Measurements from ENCODE around the gene ANLN. TPM values are rescaled to one million over a fixed set of nuclear protein-coding genes. Genes with fewer than 3 reads are reported as not detected.

ANLN gene
- total and polyA plus RNA-seq, 3 donors from 2014 or later, result 17.3 to 35.5 (median 17.6) TPM

- no peak overlapping the region for H3K27ac ChIP-seq
- no peaks in the 10 kb centered on the region for H3K9me3 ChIP-seq
- TF ChIP-seq POLR2A (IDR thresholded peaks at IDR 0.05), result no peak
- TF ChIP-seq, protein P1, sequence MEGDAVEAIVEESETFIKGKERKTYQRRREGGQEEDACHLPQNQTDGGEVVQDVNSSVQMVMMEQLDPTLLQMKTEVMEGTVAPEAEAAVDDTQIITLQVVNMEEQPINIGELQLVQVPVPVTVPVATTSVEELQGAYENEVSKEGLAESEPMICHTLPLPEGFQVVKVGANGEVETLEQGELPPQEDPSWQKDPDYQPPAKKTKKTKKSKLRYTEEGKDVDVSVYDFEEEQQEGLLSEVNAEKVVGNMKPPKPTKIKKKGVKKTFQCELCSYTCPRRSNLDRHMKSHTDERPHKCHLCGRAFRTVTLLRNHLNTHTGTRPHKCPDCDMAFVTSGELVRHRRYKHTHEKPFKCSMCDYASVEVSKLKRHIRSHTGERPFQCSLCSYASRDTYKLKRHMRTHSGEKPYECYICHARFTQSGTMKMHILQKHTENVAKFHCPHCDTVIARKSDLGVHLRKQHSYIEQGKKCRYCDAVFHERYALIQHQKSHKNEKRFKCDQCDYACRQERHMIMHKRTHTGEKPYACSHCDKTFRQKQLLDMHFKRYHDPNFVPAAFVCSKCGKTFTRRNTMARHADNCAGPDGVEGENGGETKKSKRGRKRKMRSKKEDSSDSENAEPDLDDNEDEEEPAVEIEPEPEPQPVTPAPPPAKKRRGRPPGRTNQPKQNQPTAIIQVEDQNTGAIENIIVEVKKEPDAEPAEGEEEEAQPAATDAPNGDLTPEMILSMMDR (IDR thresholded peaks at IDR 0.05), result no peak
- no peak for DNase-seq
- H3K27me3 ChIP-seq, result no peaks in the 10 kb centered on the region
- intact Hi-C loops (cut with DNase I; ENCODE audit: low total_unique reads), result no loop called here
- no peak overlapping the region for H3K4me3 ChIP-seq
- WGBS, 2 donors, result 68 to 77% methylated on average over 1 of the region's 1 CpG
- no peaks in the 10 kb centered on the region for H3K36me3 ChIP-seq (ENCODE audit: low read depth, missing control alignments)
- H3K4me1 ChIP-seq, result no peaks in the 10 kb centered on the region
These were observed 31.1 kb upstream of the ANLN start for GRCh38 chr7:36358589-36358988.

GRCh38 chr7:36360244-36360643 is 29.4 kb upstream of the ANLN start:
- TF ChIP-seq POLR2A (IDR thresholded peaks at IDR 0.05), result no peak
- TF ChIP-seq, protein P1 (IDR thresholded peaks at IDR 0.05), result no peak
- DNase-seq, result no peak
- no peak overlapping the region for H3K27ac ChIP-seq
- H3K4me1 ChIP-seq, result no peaks in the 10 kb centered on the region
- H3K27me3 ChIP-seq, result no peaks in the 10 kb centered on the region
- WGBS, 2 donors, result 61 to 65% methylated on average over 4 of the region's 4 CpGs
- no peaks in the 10 kb centered on the region for H3K9me3 ChIP-seq
- H3K36me3 ChIP-seq (ENCODE audit: low read depth, missing control alignments), result no peaks in the 10 kb centered on the region
- intact Hi-C loops (cut with DNase I; ENCODE audit: low total_unique reads), result no loop called here
- H3K4me3 ChIP-seq, result no peak overlapping the region

DNA sequence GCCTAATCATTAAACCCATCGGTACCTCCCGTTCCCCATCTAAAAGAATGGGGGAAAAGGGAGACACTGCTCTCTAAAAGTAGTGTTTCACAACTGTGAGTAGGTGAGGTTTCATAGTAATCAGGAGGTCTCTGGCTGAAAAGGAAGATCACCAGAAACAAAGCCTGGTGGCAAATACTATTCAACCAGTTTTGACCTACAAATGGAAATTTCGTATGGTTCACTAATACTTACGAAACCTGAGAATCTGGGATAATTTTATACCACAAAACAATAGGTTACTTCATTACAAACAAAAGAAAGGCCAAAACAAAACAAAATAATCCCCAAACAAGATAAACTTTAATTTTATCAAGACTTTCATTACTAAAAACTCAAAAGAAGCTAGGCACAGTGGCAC is 28.4 kb upstream of the ANLN start:
- DNase-seq, result no peak

GRCh38 chr7:36363515-36363914 is 26.1 kb upstream of the ANLN start:
- Histone ChIP-seq H3K36me3 (ENCODE audit: low read depth, missing control alignments) (no peaks in the 10 kb centered on the region), H3K27ac (no peak overlapping the region)
- WGBS, 2 donors, result 93 to 95% methylated on average over 1 of the region's 1 CpG

More for the DNA sequence above, 28.4 kb upstream of the ANLN start:
- Histone ChIP-seq H3K27me3 (no peaks in the 10 kb centered on the region), H3K27ac (no peak overlapping the region), H3K4me3 (no peak overlapping the region), H3K9me3 (no peaks in the 10 kb centered on the region), H3K36me3 (ENCODE audit: low read depth, missing control alignments) (no peaks in the 10 kb centered on the region), H3K4me1 (no peaks in the 10 kb centered on the region)
- WGBS, 2 donors, result 84 to 85% methylated on average over 4 of the region's 4 CpGs
- intact Hi-C loops (cut with DNase I; ENCODE audit: low total_unique reads), result no loop called here
- no peak for TF ChIP-seq POLR2A (IDR thresholded peaks at IDR 0.05)
- TF ChIP-seq, protein P1 (IDR thresholded peaks at IDR 0.05), result no peak

More at GRCh38 chr7:36363515-36363914, 26.1 kb upstream of the ANLN start:
- no peak for DNase-seq
- H3K4me3 ChIP-seq, result no peak overlapping the region
- no peaks in the 10 kb centered on the region for H3K4me1 ChIP-seq
- H3K9me3 ChIP-seq, result no peaks in the 10 kb centered on the region
- no peak for TF ChIP-seq POLR2A (IDR thresholded peaks at IDR 0.05)
- TF ChIP-seq, protein P1 (IDR thresholded peaks at IDR 0.05), result no peak
- intact Hi-C loops (cut with DNase I; ENCODE audit: low total_unique reads), result no loop called here
- H3K27me3 ChIP-seq, result no peaks in the 10 kb centered on the region
